Measurements from ENCODE around the gene HK1.

The HK1 gene

DNA sequence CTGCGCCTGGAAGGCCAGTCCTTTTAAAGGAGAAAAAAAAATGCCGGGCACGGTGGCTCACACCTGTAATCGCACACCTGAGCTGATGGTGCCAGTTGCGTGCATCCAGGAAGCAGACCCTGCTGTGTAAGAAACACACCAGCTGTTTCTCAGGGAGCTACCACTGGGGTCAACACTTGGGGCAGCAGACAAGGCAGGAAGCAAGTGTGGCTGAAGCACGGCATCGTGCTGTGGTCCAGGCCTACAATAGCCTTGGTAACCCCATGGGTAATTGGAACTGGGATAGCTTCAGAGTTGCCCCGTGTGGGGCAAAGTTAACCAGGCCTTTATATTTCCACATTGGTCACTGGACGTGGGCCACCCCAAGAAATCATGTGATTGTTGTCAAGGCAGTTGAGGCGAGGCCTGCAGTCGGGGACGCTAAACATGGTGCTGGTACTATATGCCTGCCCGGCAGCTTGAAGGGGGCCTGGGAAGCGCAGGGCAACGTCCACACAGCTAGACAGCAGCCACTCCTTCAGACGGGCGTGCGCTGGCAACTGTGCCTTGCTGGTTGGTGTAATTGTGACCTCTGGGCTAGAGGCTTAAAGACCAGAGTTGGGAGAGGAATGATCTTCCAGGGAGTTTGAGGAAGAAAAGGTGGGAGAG is 140.9 kb downstream of the HK1 start:
- DNase-seq (ENCODE audit: low read depth in 2 of 2), result no peak

DNA sequence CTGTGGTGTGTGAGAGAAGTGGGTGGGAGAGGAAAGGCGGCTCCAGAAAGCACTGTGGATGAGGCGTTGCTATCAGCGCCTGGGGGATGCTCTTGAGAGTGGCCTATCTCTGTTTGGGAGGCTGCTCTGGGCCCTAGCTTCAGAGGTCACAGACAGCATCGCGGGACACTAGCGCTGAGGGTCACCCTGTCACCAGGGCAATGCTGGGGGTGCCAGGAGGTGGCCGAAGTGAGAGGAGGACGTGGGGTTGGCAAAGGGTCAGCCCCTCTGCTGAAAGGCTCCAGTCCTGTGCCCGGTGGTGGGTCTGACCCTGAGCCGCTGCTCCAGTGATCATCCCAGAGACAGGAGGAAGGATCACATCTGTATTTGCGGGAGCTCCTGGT is 141.4 kb downstream of the HK1 start:
- DNase-seq (ENCODE audit: low read depth in 2 of 2), result no peak

DNA sequence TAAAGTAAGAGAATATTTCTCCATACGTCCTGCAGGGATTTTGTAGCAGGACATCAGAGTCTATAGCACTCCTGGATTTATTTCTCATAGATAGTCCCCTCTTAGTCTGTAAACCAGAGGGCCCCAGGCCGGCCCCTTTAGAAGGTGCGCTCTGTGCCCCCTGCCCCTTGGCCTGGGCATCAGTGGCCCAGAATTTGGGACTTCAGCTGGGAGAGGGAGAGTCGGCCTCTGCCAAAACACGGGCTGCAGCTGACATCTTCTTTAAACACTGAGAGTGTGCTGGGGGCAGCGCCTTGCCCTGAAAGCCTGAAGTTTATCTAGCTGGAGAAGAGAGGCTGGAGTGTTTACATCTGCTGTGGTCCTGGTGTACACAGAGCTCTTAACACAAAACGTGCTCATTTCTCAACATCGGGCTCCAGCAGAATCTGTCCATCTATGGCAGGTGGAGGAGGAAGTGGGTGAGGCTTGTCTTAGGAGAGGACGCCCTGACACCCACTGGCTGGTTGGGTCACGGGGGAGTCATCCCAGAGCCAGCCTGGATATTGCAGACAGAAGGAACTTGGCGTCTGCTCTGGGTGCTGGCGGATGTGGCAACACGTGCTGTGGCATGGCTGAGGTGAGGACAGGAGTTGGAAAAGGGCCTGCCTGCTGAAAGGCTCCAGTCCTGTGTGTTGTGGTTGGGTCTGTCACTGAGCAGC is 143.5 kb downstream of the HK1 start:
- no peak for DNase-seq (ENCODE audit: low read depth in 2 of 2)

DNA sequence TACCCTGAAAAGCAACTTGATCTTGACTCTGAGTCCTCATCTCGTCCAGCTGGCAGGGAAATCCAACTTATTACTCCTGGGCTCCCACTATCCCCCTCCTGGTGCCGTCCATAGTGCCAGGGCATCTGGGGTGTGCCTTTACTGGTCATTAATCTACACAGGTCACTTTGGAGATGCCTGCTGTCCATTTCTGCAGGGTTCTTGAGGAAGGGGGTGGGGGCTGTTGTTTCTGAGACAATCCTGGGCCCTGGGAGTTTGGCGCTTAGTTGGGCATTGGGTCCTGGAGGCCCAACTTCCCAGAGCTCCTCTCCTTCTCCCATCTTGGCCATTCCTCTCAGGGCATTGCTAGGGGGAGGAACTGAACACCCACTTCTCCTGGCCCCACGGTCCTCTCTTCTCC is 144.4 kb downstream of the HK1 start:
- DNase-seq (ENCODE audit: low read depth in 2 of 2), result no peak

DNA sequence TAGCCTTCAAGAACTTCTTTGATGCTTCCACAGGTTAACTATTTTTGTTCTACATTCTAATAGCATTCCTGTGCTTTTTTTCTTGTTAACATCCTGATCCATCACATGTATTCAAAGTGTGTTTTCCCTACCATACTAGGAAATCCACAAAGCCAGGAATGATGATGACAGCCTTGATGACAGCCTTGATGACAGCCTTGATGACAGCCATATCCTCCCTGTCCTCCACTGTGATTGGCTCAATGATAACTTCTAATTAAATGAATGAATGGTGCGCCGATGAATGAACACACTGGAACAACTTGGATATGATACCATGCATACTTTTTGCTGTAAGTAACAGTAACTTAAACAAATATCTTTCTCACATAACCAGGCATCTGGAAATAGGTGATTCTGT is 146.7 kb downstream of the HK1 start:
- DNase-seq (ENCODE audit: low read depth in 2 of 2), result no peak

DNA sequence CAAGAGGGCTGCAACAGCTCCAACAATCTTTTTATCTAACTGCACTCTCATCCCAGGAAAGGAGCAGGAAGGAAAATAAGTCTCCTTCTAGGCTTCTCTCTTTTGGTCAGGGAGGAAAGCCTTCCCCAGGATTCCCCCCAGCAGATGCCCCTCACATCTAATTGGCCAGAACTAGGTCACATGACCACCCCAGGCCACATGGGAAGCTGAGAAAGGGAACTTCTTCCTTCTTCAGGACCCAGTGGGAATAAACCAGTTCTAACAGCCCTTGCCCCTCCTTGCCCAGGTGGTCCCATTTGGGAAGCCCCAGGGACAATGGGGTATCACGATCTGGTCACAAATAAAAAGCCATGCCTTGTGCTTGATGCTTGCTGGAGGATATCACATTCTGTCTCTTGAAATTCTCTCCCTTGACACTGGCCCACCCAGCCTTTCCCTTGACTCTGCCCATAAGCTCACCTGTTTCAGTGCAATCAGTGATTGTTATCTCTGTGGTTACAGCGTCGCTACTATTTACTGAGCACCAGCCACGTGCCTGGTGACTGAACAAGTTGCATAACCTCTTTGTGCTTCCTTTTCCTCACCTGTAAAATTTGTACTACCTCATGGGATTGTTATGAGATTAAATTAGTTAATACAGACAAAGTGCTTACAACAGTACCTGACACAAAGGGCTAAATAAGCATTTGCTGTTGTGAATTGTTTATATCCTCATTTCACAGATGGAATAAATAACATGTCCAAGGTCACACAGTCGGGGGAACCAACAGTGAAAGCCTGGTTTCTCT is 147.4 kb downstream of the HK1 start:
- no peak for DNase-seq (ENCODE audit: low read depth in 2 of 2)

DNA sequence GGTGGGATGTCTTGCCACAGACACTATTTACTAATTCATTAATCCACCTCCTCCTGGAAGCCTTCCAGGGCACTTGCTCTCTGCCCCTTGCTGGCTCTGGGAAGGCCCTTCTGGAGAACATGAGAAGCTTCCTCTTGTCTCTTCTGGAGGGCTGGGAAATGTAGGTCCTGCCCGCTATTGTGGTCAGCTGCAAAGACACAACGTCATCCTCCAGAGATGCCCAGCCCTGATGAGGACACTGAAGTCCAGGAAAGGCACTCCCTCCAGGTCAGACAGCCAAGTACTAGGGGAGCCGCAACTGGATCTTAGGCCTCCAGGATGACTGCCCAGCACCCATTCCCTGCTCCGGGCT is 148.1 kb downstream of the HK1 start:
- no peak for DNase-seq (ENCODE audit: low read depth in 2 of 2)

DNA sequence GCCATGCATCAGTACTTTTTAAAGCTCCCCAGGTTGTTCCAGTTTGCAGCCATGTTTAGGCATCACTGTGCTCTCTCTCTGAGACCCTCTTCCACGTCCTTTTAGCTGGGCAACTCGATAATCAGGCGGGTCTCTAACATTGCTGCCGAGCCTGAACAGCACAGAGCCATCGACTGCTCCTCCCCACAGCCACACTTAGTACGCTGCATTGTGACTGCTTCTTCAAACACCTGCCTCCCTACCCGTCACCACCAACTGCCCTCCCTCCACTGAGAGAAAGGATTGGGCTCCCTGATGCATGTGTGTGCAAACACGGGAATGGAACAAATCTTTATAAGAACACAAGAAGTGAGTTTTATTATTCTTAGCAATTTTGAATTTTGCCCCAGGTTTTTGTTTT is 149.9 kb downstream of the HK1 start:
- no peak for DNase-seq (ENCODE audit: low read depth in 2 of 2)

DNA sequence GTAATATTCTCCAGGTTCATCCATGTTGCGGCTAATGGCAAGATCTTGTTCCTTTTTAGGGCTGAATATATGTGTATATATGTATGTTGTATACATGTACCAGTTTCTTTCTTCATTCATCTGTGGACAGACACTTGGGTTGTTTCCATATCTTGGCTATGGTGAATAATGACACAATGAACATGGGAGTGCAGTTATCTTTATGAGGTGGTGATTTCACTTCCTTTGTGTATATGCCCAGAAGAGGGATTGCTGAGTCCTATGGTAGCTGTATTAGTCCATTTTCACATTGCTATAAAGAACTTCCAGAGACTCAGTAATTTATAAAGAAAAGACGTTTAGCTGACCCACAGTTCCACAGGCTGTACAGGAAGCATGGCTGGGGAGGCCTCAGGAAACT is 155.9 kb downstream of the HK1 start:
- no peak for DNase-seq (ENCODE audit: low read depth in 2 of 2)

DNA sequence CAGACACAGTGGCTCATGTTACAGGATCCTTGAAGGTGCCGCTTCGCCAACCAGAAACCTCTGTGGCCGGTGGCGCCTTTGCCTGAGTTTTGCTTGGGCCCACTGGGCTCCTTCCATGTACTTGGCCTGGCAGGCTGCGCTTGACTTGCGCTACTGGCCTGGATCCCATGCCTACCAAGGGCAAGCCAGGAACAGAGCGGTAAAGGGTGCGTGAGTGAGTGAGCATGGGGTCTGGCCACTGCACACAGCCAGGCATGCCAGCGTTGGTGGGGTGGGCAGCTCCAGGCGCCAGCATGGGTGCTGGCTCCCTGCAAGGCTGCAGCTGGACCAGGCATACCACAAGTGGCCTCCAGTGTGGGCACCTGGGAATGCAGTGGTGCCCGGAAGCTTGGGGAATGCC is 156.6 kb downstream of the HK1 start:
- DNase-seq (ENCODE audit: low read depth in 2 of 2), result no peak

DNA sequence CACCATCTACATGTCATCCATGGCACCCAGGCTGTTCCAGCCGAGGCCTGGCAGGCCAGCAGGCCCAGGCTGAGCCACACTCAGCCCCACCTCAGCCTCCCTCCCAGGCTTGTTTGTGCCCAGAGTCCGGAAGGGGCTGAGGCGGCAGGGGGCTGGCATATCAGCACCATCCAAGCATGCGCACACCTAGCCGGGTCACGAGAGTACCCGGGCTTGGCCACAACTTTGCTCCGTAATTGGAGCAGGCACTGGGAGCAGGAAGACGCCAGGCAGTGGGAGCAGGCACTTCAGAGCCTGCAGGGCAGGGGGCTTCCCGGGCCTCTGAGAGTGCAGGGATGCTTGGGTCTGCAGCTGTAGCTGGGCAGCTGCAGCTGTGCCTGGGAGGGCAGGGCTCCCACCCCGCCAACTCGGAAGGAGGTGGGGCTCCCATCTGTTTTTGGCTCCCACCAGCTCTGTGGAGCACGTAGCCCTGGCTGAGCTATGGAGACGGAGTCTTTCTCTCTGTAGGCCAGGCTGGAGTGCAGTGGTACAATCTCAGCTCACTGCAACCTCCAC is 157.7 kb downstream of the HK1 start:
- DNase-seq (ENCODE audit: low read depth in 2 of 2), result no peak

DNA sequence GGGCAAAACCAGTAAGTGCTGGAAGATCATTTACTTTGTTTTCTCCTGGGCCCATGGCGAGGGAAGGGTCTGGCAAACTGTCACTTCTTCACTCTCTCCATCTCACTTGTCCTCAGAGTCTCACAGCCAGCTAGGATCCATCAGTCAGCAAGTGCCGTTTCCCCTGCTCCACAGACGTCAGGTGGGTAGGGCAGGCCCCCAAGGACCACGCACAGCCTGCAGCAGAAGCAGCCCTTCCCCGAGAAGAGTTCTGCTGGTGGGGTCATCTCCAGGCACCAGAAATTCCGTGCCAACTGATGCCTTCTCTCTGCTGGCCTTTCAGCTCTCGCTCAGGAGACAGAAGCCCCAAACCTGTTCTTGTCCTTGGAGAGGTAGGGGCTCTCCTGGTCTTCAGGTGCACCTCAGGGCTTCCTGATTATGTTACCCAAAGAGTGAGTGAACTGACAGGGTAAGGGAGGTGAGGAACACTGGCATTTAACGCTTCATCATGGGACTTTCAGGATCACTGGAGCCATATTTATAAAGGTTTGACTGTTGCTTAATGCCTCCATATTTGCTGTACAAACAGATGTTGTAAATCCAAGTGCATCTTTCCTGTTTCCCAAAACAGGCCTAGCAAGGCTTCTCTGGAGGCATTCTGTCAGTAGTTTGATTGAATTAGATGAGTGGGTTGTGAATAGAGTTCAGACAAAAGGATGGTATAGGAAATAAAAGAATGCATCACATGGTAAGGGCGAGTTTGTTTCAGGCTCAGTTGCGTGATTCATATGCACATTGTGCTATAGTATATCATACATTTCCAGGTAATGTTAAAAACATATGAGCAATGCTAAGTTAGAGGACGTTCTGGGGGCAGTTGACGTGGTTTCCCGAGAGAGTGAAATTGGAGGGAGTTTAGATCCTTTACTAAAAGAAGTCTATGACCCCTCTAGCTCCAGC is 159.3 kb downstream of the HK1 start:
- DNase-seq (ENCODE audit: low read depth in 2 of 2), result no peak

DNA sequence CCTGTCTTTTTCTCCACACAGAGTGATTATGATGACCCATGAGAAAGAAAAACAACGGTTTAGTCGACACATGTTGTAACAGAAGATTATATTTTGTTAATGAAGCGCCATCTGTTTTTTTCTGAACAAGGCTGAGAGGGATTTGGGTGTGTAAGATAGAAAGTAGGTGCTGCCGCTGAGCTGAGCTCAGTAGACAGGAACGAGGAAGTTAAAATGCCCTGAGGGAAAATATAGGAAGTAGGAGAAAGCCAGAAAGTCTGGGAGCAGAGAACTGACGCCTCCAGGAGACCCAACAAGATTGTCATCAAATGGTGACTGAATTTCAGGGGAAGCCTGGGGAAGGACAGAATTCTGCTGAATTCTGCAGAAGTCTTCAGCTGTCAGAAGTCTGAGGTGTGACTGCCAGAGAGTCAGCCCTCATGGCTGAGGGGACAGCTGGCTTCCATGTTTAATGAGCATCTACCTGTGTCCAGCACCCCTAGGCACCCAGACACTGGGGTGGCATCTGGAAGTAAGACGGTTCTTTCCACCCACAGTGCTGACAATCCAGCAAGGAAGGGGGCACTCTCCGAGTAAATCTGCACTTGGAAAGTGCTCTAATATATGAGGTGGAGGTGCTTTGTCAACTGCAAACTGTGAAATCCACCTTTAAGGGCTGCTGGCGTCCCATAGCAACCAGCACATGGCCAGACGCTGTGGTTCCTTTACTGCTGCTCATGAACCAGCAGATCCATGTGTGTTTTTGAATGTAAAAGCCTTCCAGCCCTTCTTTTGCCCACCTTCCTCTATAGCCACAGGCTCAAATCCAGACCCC is 160.4 kb downstream of the HK1 start:
- DNase-seq (ENCODE audit: low read depth in 2 of 2), result no peak

DNA sequence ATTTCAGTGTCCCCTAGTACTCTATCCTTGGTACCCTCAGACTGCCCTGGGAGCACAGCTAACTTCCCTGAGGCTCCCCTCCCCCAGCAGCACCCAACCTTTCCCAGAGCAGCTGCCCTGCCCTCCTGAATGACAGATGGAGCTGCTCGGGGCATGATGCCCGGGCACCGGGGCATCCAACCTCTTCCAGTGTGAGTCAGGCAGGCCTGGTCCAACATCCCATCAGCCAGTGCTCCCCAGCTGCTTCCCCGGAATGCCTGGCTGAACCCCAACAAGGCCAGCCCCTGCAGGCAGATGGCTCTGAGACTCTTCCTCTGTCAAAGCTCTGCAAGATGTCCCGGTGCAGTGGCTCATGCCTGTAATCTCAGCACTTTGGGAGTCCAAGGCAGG is 161.0 kb downstream of the HK1 start:
- no peak for DNase-seq (ENCODE audit: low read depth in 2 of 2)

DNA sequence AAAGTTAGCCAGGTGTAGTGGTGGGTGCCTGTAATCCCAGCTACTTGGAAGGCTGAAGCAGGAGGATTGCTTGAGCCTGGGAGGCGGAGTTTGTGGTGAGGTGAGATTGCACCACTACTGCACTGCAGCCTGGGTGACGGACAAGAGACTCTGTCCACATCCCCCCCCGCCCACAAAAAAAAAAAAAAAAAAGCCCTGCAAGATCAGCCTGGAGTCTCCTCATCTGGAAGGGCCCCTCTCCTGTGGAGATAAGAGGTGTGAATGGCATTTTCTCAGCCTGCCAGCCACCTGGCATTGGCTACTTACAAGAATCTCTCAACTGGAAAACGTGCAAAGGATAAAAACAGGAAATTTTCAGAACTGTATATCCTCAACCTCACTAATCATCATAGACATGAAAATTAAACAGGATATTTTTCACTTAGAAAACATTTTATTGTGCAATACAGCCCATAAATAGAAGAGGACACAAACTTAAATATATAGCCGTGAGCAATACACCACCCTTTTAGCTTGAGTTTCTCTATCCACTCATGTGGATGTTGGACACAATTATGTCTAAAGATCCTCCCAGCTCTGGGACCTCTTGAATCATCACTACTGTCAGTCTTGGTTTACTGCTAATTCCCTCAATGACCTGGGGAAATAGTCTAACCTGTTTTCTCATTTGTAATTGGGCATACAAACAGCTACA is 161.7 kb downstream of the HK1 start:
- no peak for DNase-seq (ENCODE audit: low read depth in 2 of 2)

DNA sequence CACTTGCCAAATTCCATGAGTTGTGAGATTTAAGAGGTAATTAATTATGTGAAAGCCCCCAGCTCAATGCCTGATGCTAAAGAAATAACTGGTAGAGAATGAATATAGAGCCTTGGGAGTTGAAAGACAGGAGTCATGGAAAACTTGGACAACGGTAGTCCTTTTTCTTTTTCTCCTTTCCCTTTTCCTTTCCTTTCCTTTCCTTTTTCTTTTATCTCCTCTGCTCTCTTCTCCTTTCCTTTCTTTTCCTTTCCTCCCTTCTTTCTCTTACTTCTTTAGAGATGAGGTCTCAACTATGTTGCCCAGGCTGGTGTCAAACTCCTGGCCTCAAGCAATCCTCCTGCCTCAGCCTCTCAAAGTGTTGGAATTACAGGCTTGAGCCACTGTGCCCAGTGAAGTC is 165.1 kb downstream of the HK1 start:
- DNase-seq (ENCODE audit: low read depth in 2 of 2), result no peak

DNA sequence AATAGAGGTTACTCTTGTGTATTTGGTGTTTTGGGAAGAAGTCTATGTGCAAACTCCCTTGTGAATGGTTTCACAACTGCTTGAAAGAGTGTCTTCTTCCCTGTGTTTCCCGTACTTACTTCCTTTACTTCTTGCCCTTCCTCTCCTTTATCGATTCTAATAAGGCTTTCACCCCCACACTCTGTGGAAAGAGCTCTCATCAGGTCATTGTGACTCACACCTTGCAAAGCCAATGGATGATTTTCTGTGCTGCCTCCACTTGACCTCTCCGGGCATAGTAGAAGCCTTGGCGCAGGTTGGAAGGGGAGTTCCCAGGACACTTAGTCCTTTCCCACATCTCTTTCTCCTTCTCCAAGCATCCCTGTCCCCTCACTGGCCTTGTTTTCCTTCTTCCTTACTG is 166.7 kb downstream of the HK1 start:
- DNase-seq (ENCODE audit: low read depth in 2 of 2), result no peak

DNA sequence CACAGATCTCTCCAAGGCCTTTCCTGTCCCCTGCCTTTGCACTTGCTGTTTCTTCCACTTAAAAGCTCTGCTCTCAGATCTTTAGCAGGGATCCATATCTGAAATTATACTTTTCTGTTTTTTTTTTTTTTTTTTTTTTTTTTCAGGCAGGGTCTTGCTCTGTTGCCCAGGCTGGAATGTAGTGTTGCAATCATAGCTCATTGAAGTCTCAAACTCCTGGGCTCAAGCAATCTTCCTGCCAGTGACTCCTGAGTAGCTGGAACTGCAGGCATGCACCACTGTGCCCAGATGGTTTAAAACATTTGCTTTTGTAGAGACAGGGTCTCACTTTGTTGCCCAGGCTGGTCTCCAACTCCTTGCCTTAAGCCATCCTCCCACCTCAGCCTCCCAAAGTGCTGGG is 167.9 kb downstream of the HK1 start:
- DNase-seq (ENCODE audit: low read depth in 2 of 2), result no peak

DNA sequence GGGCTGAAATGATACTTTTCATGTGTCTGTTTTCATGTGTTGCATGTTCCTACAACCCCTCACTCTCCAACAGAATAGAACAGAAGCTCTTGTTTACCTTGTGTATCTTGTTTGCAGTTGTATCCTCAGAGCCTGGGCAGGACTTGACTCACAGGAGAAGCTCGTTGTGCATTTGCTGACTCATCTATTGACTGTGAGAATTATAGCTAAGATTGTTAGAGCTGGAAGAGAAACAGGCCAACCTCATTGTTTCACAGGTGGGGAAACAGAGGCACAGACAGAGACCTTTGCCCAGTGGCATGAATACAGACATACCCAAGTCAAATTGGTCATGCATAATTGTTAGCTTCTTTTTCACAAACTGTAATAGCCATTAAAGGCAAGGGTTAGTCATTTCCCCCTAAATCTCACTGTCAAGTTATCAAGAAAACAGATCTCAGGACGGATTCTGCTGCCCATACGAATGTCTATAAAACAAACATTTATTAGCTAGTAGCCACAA is 168.4 kb downstream of the HK1 start:
- DNase-seq (ENCODE audit: low read depth in 2 of 2), result no peak

DNA sequence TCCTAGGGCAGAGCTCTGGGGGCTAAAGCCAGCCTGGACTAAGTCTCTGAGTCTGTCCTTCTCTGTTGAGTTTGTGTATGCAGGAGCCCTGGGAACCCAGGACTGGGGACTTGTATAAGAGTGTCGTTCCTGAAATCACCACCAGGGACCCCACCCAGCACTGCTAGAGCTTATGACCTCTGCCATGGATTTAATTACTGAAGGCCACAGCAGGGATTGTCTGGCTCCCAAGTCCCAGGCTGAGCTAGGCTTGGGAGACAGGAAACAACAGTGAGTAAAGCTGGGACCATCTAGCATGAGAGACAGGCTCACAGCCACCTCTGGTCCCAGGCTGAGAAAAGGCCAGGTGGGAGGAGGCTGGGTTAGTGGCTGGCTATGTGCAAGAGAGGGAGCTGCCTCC is 171.5 kb downstream of the HK1 start:
- no peak for DNase-seq (ENCODE audit: low read depth in 2 of 2)

Data from stimulated activated CD8-positive, alpha-beta memory T cell treated with anti-CD3 and anti-CD28 coated beads, Interleukin-2, amount 100 ng/mL, for 1 hour (primary cell).